ENCODE results near the gene XPO6.

The XPO6 gene

GRCh38 chr16:28085389-28086171 is 126.2 kb downstream of the XPO6 start:
- H3K27ac ChIP-seq (replicated peaks): no peak overlapping the region
- TF ChIP-seq SPI1 (IDR thresholded peaks at IDR 0.05; ENCODE audit: borderline replicate concordance, low read depth) (no peak), REST (IDR thresholded peaks at IDR 0.05; ENCODE audit: insufficient replicate concordance, low read depth) (no peak), POLR2AphosphoS5 (IDR thresholded peaks at IDR 0.05; ENCODE audit: low read depth) (no peak), CTCF (IDR thresholded peaks at IDR 0.05; ENCODE audit: insufficient read depth, low read length) (no peak), GABPA (IDR thresholded peaks at IDR 0.05; ENCODE audit: low read depth) (no peak)
- DNase-seq (ENCODE audit: low read depth in 1 of 2, low spot score in 1 of 2): no peak
- H3K27me3 ChIP-seq (ENCODE audit: insufficient read depth, poor library complexity, severe bottlenecking): no peaks in the 10 kb centered on the region
- no peak overlapping the region for H3K4me3 ChIP-seq (replicated peaks; ENCODE audit: insufficient read depth, low read length)

GRCh38 chr16:28084209-28084608 is 127.6 kb downstream of the XPO6 start:
- TF ChIP-seq POLR2AphosphoS5 (IDR thresholded peaks at IDR 0.05; ENCODE audit: low read depth) (no peak), SPI1 (IDR thresholded peaks at IDR 0.05; ENCODE audit: borderline replicate concordance, low read depth) (no peak)
- H3K27me3 ChIP-seq (ENCODE audit: insufficient read depth, poor library complexity, severe bottlenecking): no peaks in the 10 kb centered on the region

GRCh38 chr16:28082624-28083023 is 129.1 kb downstream of the XPO6 start:
- DNase-seq (ENCODE audit: low read depth in 1 of 2, low spot score in 1 of 2): no peak
- no peak overlapping the region for H3K4me3 ChIP-seq (replicated peaks; ENCODE audit: insufficient read depth, low read length)
- TF ChIP-seq POLR2AphosphoS5 (IDR thresholded peaks at IDR 0.05; ENCODE audit: low read depth) (no peak), GABPA (IDR thresholded peaks at IDR 0.05; ENCODE audit: low read depth) (no peak), SPI1 (IDR thresholded peaks at IDR 0.05; ENCODE audit: borderline replicate concordance, low read depth) (no peak), CTCF (IDR thresholded peaks at IDR 0.05; ENCODE audit: insufficient read depth, low read length) (no peak), REST (IDR thresholded peaks at IDR 0.05; ENCODE audit: insufficient replicate concordance, low read depth) (no peak)
- no peaks in the 10 kb centered on the region for H3K27me3 ChIP-seq (ENCODE audit: insufficient read depth, poor library complexity, severe bottlenecking)
- H3K27ac ChIP-seq (replicated peaks): no peak overlapping the region

More at GRCh38 chr16:28084209-28084608, 127.6 kb downstream of the XPO6 start:
- no peak for DNase-seq (ENCODE audit: low read depth in 1 of 2, low spot score in 1 of 2)
- H3K27ac ChIP-seq (replicated peaks): no peak overlapping the region
- no peak overlapping the region for H3K4me3 ChIP-seq (replicated peaks; ENCODE audit: insufficient read depth, low read length)

GRCh38 chr16:28081391-28081968 is 130.3 kb downstream of the XPO6 start:
- Histone ChIP-seq H3K27me3 (ENCODE audit: insufficient read depth, poor library complexity, severe bottlenecking) (no peaks in the 10 kb centered on the region), H3K27ac (replicated peaks) (no peak overlapping the region), H3K4me3 (replicated peaks; ENCODE audit: insufficient read depth, low read length) (no peak overlapping the region)
- TF ChIP-seq CTCF (IDR thresholded peaks at IDR 0.05; ENCODE audit: insufficient read depth, low read length): no peak
- no peak for TF ChIP-seq SPI1 (IDR thresholded peaks at IDR 0.05; ENCODE audit: borderline replicate concordance, low read depth)
- TF ChIP-seq GABPA (IDR thresholded peaks at IDR 0.05; ENCODE audit: low read depth): no peak
- TF ChIP-seq POLR2AphosphoS5 (IDR thresholded peaks at IDR 0.05; ENCODE audit: low read depth): no peak
- TF ChIP-seq REST (IDR thresholded peaks at IDR 0.05; ENCODE audit: insufficient replicate concordance, low read depth): no peak
- no peak for DNase-seq (ENCODE audit: low read depth in 1 of 2, low spot score in 1 of 2)

Data from HL-60 (cell line).